Endothelial cell of umbilical vein (primary cell): ENCODE data around the gene MRC2. TPM values are rescaled to one million over a fixed set of nuclear protein-coding genes. Genes with fewer than 3 reads are reported as not detected.
A peak's percentile ranks its signal among the peaks of the same experiment; 100 is the strongest.

Experiments used
- BruUV-seq: library from RNA; stranded (reverse); fragments of 400-500 nt; replicated peaks from 2 replicates; lab custom pipeline; 2021; lab: Mats Ljungman, UMichigan
- CTCF ChIA-PET: fragments of 300-600, 350-600 bp; sonication (Branson Sonifier 250); formaldehyde crosslinking; loops from one replicate; lab custom pipeline; 2021; ENCODE audit warnings: antibody characterized with exemption, inconsistent platforms; lab: Charles Lee
- POLR2A ChIA-PET: fragments of 300-600, 350-600 bp; sonication (Branson Sonifier 250); formaldehyde crosslinking; loops from one replicate; lab custom pipeline; 2021; ENCODE audit warnings: antibody characterized with exemption, inconsistent platforms; lab: Charles Lee
- DNase-seq: peaks from one replicate; pipeline ENCODE4 v3.0.0-alpha.2; 2011; ENCODE audit warnings: low read depth, low spot score
- FAIRE-seq: peaks from 2 replicates; lab custom pipeline; 2011; peaks lifted over from hg19 to GRCh38; lab: Jason Lieb, UNC
- H2AFZ ChIP-seq: 2 replicates; pipeline ENCODE4 v1.6.0; 2012; ENCODE audit warnings: low read depth, low read length, control low read depth, inconsistent platforms
- H3K27ac ChIP-seq: 2 replicates; pipeline ENCODE4 v1.5.1; 2011; ENCODE audit warnings: low read depth, mild to moderate bottlenecking, control low read depth, low read length, moderate library complexity; ENCODE audit not compliant: insufficient read depth
- H3K27me3 ChIP-seq, 2 experiments: 2 replicates each; pipeline versions ENCODE4 v1.6.0 to v1.6.1; 2011; ENCODE audit warnings: low read length in 2 of 2, mixed read lengths in 1 of 2; ENCODE audit not compliant: control insufficient read depth in 2 of 2, insufficient read depth in 2 of 2
- H3K36me3 ChIP-seq, 2 experiments: 2 replicates in 1 of 2; 3 replicates in 1 of 2; pipeline ENCODE4 v1.5.1; 2011; ENCODE audit warnings: low read length in 2 of 2, mild to moderate bottlenecking in 1 of 2, moderate library complexity in 1 of 2; ENCODE audit not compliant: control insufficient read depth in 2 of 2, insufficient read depth in 2 of 2; ENCODE audit errors: extremely low read depth in 1 of 2
- H3K4me1 ChIP-seq: 3 replicates; pipeline ENCODE4 v1.5.1; 2011; ENCODE audit warnings: mild to moderate bottlenecking, low read length; ENCODE audit not compliant: control insufficient read depth, insufficient read depth; ENCODE audit errors: extremely low read depth
- H3K4me2 ChIP-seq: 2 replicates; pipeline ENCODE4 v1.6.1; 2011; ENCODE audit warnings: low read length, control low read depth, mixed read lengths; ENCODE audit not compliant: insufficient read depth
- H3K4me3 ChIP-seq, 3 experiments: fragments of 200-600 bp in 1 of 3; sonication (generic), shearing (Covaris generic) in 1 of 3; replicated peaks in 1 of 3; 2 replicates each; pipeline ENCODE4 v1.5.1; 2011 to 2016; ENCODE audit warnings: control low read depth in 3 of 3, low read length in 3 of 3, mild to moderate bottlenecking in 2 of 3, inconsistent platforms in 1 of 3, low read depth in 1 of 3, moderate library complexity in 1 of 3; ENCODE audit not compliant: insufficient read depth in 1 of 3
- H3K79me2 ChIP-seq: 2 replicates; pipeline ENCODE4 v1.6.0; 2012; ENCODE audit warnings: low read length, inconsistent platforms; ENCODE audit not compliant: control insufficient read depth, insufficient read depth
- H3K9ac ChIP-seq: replicated peaks from 2 replicates; pipeline ENCODE3; 2011; ENCODE audit warnings: low read length, control low read depth; ENCODE audit not compliant: insufficient read depth; ENCODE audit errors: extremely low read depth
- H3K9me1 ChIP-seq: replicated peaks from 3 replicates; pipeline ENCODE4 v1.6.0; 2011; ENCODE audit warnings: mild to moderate bottlenecking, low read length; ENCODE audit not compliant: control insufficient read depth, insufficient read depth; ENCODE audit errors: extremely low read depth
- H3K9me3 ChIP-seq: replicated peaks from 2 replicates; pipeline ENCODE4 v1.5.1; 2012; ENCODE audit warnings: low read length, inconsistent platforms; ENCODE audit not compliant: control insufficient read depth, insufficient read depth
- H4K20me1 ChIP-seq: replicated peaks from 2 replicates; pipeline ENCODE3; 2011; ENCODE audit warnings: mild to moderate bottlenecking, low read length; ENCODE audit not compliant: control insufficient read depth, insufficient read depth; ENCODE audit errors: extremely low read depth
- CTCF ChIP-seq, 2 donors: IDR thresholded peaks; 1 replicate in 1 of 2; 2 replicates in 1 of 2; pipeline ENCODE4 v1.5.1; 2011; ENCODE audit warnings: low read length in 2 of 2, mild to moderate bottlenecking in 2 of 2, moderate library complexity in 2 of 2, control low read depth in 1 of 2, inconsistent platforms in 1 of 2, low read depth in 1 of 2; ENCODE audit not compliant: insufficient read depth in 1 of 2; ENCODE audit errors: extremely low read depth in 1 of 2
- EZH2 ChIP-seq: IDR thresholded peaks from 2 replicates; pipeline ENCODE4 v1.6.1; 2012; ENCODE audit warnings: borderline replicate concordance, low read depth, mild to moderate bottlenecking, moderate library complexity, low read length, inconsistent platforms; ENCODE audit not compliant: severe bottlenecking
- FOS ChIP-seq: IDR thresholded peaks from 2 replicates; pipeline ENCODE4 v1.6.1; 2011; ENCODE audit warnings: mild to moderate bottlenecking, low read length, moderate library complexity, borderline replicate concordance; ENCODE audit not compliant: insufficient read depth
- GATA2 ChIP-seq: IDR thresholded peaks from 2 replicates; pipeline ENCODE4 v1.7.0; 2011; ENCODE audit warnings: low read depth, mild to moderate bottlenecking, moderate library complexity, mixed read lengths, low read length; ENCODE audit not compliant: insufficient read length, insufficient read depth
- JUN ChIP-seq: IDR thresholded peaks from 2 replicates; pipeline ENCODE4 v1.6.1; 2011; ENCODE audit warnings: borderline replicate concordance, low read depth; ENCODE audit not compliant: insufficient read length, insufficient read depth
- MYC ChIP-seq: IDR thresholded peaks from one replicate; pipeline ENCODE4 v1.6.1; 2011; ENCODE audit warnings: mild to moderate bottlenecking, low read depth, low read length
- POLR2A ChIP-seq: IDR thresholded peaks from 2 replicates; pipeline ENCODE4 v1.6.1; 2012; ENCODE audit warnings: low read depth, mild to moderate bottlenecking, control low read depth, low read length
- POLR2AphosphoS5 ChIP-seq: IDR thresholded peaks from 2 replicates; pipeline ENCODE4 v1.6.1; 2012; ENCODE audit warnings: low read depth, mild to moderate bottlenecking, control low read depth, low read length, moderate library complexity; ENCODE audit not compliant: insufficient read depth
- dilution Hi-C: fragments of 300-500 bp; cut with MboI; formaldehyde crosslinking; loops from one replicate; pipeline ENCODE4 v1.15.0; 2019; ENCODE audit warnings: low sequenced_read_pairs; ENCODE audit not compliant: extremely low pct_ligation_motif_present
- intact Hi-C: fragments of 100-400 bp; cut with micrococcal nuclease; formaldehyde crosslinking; loops from one replicate; pipeline ENCODE4 v1.10.0; 2022
- polyA plus RNA-seq, 4 experiments: library from polyadenylated mRNA; depleted of rRNA in 3 of 4; stranded (reverse) in 3 of 4; unstranded in 1 of 4; fragments of >200 nt; gene quantifications; 2 replicates each; pipeline versions ENCODE4 v1.2.1 to v1.2.3, GENCODE V29; 2011 to 2012; ENCODE audit warnings: missing spikeins in 1 of 4
- total RNA-seq: library from RNA; stranded (reverse); gene quantifications from 2 replicates; pipeline ENCODE4 v1.2.3, GENCODE V29; 2021
- TF ChIP-seq, protein P1 (sequence below): IDR thresholded peaks from 2 replicates; pipeline ENCODE4 v1.6.1; 2011; ENCODE audit not compliant: insufficient read depth, insufficient read length

The MRC2 gene
- total and polyA plus RNA-seq, 2 donors (not counting 3 experiments of a cell fraction or from before 2014, with no cell fraction given) = 30.6 to 52.7 TPM

GRCh38 chr17:62626719-62627218 lies 701 bp upstream of the MRC2 start:
- Histone ChIP-seq H3K36me3 (no peaks in the 10 kb centered on the region), H3K4me1 (peaks cover 6% of the 10 kb centered on the region), H3K9me3 (no peaks in the 10 kb centered on the region), H4K20me1 (no peaks in the 10 kb centered on the region), H3K79me2 (no peaks in the 10 kb centered on the region), H3K9me1 (no peaks in the 10 kb centered on the region), H3K27me3 (no peaks in the 10 kb centered on the region), H3K9ac (peak overlapping the region; percentile 52), H3K27ac (peak overlapping the region; percentile 50), H3K4me2 (peak overlapping the region; percentile 72), H2AFZ (peak overlapping the region; percentile 76), H3K4me3 (peak overlapping the region; percentile 33 to 63 (median 51))
- intact Hi-C loops (loop anchor here (1.0 to 5.0 kb wide), 4 partner anchors 26 to 73 kb away; no protein-coding TSS in a partner anchor), dilution Hi-C loops (no loop called here)
- FAIRE-seq (peak; percentile 15), DNase-seq (no peak)
- no TSS peak for BruUV-seq
- CTCF ChIA-PET = no interaction called here
- TF ChIP-seq POLR2A = no peak
- no peak for TF ChIP-seq MYC
- TF ChIP-seq JUN = no peak
- no peak for TF ChIP-seq POLR2AphosphoS5
- TF ChIP-seq CTCF (IDR thresholded peaks at IDR 0.05; ENCODE audit: extremely low read depth in 1 of 2, insufficient read depth in 1 of 2, low read depth in 1 of 2, low read length in 2 of 2) = no peak
- no peak for TF ChIP-seq GATA2
- no peak for TF ChIP-seq EZH2
- TF ChIP-seq FOS = no peak
- TF ChIP-seq, protein P1, sequence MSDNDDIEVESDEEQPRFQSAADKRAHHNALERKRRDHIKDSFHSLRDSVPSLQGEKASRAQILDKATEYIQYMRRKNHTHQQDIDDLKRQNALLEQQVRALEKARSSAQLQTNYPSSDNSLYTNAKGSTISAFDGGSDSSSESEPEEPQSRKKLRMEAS = no peak
- POLR2A ChIA-PET = no interaction called here
